K562 treated with DMSO at 1 percent for 4 hours (cell line): ENCODE measurements around the gene SYTL3. TPM values are rescaled to one million over a fixed set of nuclear protein-coding genes. Genes with fewer than 3 reads are reported as not detected.

Source experiments
- total RNA-seq: library from RNA; unstranded; fragments of 300-600 nt; gene quantifications from 2 replicates; pipeline ENCODE4 v1.2.3, GENCODE V29; 2022; ENCODE audit not compliant: insufficient read depth

Gene SYTL3
- total RNA-seq = 0.38 TPM in 1 of 2 replicates, not detected in the other

GRCh38 chr6:158649289-158650143 lies at the start of gene SYTL3:
Gene SYTL3, plus strand, starts transcription at chr6:158650054. Its CDS starts 13,215 bp downstream, at chr6:158663269.

GRCh38 chr6:158644231-158645063 lies 5.4 kb upstream of the SYTL3 start, which contains the start of gene DYNLT1:
Gene DYNLT1, minus strand, starts transcription at chr6:158644743. Its CDS starts 35 bp downstream, at chr6:158644708.

Other genes starting within 250 kb of the SYTL3 start
- 5.8 and 9.3 TPM in 2 replicates for gene TMEM181, start 90.0 kb upstream of the SYTL3 start, total RNA-seq
- 120 and 152 TPM in 2 replicates for gene DYNLT1, start 5.3 kb upstream of the SYTL3 start, total RNA-seq
- 132 and 144 TPM in 2 replicates for gene EZR, start 169.3 kb downstream of the SYTL3 start, total RNA-seq